Stimulated activated CD4-positive, alpha-beta T cell treated with anti-CD3 and anti-CD28 coated beads, TNF-alpha, amount 100 ng/mL, for 24 hours (primary cell): ENCODE measurements around the gene ULK1.

Experiments
- DNase-seq, 3 experiments: peaks; one replicate each; pipeline ENCODE4 v3.0.0-alpha.2; 2020; ENCODE audit warnings: low read depth in 3 of 3

The ULK1 gene

DNA sequence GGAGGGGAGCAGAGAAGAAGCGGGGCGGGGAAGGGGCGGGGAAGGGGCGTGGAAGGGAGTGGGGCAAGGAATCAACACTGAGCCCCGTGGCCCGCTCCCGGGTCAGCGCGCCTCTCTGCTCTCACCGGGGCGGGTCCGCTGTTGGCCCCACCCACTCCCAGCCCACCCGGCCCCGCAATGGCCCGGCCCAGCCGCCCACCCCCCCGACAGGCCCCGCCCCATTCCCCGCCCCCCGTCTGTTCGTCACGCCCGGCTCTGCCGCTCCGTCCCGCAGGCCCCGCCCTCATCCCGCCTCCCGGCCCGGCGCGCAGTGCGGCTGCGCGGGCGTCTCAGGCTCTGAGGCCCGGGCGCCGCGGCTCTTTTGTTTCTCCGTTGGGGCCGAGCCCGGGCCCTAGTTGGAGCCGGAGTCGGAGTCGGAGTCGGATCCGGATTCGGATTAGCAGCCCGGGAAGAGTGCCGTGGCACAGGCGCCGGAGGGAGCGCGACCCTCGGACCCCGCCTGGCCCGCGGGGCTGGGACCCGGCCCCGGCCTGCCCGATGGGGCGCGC is at the start of gene ULK1:
TSS of gene ULK1 (plus strand) at position 310 of the 548 bp plus-strand sequence. CDS start 380 bp downstream, outside the sequence.
- DNase-seq = peak; percentile 84 to 91 (median 85)

DNA sequence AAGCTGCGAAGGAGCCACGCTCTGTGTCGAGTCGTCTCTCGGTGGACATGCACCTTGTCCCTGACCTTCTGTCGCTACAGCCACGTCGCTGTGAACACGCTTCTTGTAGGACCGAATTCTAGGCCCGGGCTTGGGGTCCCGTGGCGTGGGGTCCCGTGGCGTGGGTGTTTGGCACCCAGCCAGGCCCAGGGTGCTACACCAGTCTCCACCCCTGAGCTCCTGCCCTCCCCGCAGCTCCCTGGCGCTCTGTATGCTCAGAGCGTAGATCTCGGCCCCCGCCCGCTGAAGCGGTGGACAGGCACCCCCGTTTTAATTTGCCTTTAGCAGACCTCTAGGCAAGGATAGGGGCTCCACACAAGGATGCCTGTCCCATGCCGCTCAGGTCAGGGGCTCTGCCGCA is 49.8 kb upstream of the ULK1 start:
- no peak for DNase-seq

DNA sequence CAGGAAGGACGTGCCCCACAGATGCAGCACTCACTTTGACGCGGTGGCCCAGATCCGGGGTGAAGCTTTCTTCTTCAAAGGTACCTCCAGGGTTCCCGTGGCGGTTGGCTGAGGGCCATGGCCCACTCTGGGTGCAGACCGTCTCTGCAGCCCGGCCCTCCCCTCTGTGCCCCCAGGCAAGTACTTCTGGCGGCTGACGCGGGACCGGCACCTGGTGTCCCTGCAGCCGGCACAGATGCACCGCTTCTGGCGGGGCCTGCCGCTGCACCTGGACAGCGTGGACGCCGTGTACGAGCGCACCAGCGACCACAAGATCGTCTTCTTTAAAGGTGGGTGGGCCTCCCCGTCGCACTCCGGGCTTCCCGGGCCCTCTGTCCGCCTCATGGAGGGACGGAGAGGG is 49.3 kb upstream of the ULK1 start:
- no peak for DNase-seq

DNA sequence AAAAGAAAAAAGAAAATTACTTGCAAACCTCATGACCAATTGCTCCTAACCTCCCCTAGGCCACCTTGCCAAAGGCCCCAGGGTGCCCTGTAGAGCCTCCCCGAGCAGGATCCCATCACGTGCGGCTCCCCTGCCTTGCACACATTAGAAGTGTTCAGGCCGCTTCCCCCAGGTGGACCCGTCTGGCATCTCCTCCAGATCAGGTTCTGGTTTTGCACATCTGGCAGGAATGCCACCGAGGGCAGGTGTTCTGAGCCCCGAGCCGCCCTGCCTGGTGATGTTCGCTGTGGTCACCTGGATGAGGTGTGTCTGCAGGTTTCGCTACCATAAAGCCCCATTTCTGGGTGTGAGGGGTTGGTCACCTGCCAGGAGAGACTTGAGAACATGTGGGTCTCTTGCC is 47.0 kb upstream of the ULK1 start:
- no peak for DNase-seq

DNA sequence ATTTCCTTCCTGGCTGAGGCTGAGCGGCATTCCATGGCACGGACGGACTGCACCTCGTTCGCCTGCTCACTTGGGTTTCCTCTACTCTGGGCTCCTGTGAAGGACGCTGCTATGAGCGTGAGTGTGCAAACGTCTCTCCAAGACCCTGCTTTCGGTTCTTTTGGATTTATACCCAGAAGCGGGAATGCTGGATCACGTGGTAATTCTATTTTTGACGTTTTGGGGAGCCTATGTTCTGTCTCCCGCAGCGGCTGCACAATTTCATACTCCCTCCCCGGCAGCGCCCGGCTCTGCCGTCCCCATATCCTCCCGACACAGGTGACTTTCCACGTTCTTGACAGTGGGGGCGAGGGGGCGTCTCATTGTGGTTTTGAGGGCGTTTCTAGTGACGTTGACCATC is 45.7 kb upstream of the ULK1 start:
- DNase-seq = no peak

DNA sequence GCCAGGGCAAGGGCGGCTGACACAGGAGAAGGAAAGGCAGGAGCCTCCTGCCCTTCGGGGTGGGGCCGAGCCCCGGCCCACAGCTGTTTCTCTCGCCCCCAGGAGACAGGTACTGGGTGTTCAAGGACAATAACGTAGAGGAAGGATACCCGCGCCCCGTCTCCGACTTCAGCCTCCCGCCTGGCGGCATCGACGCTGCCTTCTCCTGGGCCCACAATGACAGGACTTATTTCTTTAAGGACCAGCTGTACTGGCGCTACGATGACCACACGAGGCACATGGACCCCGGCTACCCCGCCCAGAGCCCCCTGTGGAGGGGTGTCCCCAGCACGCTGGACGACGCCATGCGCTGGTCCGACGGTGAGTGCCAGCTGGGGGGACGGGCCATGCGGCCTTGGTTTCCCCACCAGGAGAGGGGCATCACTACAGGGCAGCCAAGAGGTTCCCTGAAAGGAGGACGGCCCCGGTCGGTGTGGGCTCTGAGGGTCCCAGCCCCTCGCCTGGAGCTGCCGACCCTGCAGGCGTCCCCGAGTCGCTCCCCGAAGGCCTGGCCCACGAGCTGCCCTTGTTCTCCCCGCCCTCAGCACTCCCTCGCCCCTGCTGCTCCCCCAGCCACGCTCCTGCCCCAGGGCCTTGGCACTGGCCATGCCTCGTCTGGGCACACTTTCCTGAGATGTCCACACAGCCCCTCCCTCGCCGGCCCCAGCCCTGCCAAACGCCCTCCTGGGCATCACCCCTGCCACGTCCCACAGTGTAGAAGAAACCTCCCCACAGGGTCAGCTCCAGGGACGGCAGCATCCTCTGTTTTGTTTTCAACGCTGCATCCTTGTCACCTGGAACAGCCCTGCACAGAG is 44.5 kb upstream of the ULK1 start:
- no peak for DNase-seq

DNA sequence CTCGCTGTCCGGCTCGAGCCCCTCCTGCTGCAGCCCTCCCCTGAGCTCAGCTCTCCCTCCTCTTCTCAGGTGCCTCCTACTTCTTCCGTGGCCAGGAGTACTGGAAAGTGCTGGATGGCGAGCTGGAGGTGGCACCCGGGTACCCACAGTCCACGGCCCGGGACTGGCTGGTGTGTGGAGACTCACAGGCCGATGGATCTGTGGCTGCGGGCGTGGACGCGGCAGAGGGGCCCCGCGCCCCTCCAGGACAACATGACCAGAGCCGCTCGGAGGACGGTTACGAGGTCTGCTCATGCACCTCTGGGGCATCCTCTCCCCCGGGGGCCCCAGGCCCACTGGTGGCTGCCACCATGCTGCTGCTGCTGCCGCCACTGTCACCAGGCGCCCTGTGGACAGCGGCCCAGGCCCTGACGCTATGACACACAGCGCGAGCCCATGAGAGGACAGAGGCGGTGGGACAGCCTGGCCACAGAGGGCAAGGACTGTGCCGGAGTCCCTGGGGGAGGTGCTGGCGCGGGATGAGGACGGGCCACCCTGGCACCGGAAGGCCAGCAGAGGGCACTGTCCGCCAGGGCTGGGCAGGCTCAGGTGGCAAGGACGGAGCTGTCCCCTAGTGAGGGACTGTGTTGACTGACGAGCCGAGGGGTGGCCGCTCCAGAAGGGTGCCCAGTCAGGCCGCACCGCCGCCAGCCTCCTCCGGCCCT is 43.4 kb upstream of the ULK1 start:
- DNase-seq = peak in 1 of 3 experiments; percentile 18

DNA sequence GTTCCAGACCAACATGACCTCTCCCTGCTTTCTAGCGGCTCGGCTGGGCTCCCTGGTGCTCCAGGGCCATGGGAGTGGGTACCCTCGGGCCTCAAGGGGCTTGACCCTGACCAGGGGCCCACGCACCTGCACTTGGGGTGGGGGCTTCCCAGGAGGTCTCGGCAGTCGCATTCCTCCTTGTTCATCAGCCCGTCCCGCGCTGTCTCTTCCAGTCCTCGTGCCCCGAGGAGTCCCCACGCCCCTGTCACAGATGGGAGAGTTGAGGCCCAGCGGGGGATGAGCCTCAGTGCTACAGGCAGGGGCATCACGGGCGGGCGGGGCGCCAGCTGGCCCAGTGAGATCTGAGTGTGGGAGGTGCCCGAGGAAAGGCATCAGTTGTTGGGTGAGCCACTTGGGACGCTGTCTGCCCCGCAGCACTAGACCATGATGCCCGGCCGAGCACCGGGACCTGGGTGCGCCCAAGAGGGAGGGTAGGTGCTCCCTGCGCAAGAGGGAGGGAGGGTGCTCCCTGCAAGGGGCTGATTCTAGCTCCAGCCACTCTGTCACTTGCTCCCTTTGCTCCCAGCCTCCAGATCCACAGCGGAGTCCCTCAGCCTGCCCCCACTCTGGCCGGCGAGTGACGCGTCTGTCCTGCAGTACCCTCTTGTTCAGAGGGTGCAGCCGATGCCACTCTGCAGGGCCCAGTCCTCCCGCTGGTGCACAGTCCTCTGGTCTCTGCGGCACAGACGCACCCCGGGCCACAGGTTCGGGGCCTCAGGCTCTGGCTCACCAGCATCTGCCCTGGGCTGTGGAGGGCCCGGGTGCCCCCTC is 42.5 kb upstream of the ULK1 start:
- DNase-seq = no peak

DNA sequence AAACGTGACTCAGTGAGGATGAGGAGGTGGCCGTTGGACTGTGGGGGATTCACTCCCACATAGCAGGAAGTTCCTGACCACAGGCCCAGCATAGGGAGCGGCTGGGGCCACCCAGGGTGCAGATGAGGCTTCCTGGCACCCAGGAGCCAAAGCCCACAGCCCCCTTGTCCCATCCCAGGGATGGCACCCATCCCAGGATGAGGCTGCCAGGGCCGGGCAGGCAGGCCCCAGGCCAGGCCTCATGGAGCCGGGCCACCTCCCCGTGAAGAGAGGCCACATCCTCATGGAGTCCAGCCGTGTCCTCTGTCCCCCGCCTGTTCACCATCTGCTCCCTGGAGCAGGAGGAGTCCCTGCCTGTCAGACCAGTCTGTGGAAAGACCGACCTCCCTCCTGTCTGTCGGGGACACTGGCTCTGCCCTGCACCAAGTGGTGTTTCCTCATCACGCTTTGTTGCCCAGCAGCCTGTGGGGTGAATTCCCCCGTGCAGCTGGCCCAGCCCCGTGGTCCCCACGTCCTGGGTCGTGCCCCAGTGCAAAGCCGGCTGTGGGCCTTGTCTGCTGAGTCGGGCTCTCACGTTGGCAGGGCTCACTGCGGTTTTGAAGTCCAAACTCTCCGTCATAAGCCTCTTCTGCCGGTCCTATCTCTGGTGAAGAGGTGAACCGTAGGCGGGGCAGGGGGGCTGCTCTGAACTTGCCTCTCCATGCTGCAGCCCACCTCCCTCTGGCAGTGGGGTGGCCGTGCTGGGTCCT is 41.7 kb upstream of the ULK1 start:
- DNase-seq = no peak

DNA sequence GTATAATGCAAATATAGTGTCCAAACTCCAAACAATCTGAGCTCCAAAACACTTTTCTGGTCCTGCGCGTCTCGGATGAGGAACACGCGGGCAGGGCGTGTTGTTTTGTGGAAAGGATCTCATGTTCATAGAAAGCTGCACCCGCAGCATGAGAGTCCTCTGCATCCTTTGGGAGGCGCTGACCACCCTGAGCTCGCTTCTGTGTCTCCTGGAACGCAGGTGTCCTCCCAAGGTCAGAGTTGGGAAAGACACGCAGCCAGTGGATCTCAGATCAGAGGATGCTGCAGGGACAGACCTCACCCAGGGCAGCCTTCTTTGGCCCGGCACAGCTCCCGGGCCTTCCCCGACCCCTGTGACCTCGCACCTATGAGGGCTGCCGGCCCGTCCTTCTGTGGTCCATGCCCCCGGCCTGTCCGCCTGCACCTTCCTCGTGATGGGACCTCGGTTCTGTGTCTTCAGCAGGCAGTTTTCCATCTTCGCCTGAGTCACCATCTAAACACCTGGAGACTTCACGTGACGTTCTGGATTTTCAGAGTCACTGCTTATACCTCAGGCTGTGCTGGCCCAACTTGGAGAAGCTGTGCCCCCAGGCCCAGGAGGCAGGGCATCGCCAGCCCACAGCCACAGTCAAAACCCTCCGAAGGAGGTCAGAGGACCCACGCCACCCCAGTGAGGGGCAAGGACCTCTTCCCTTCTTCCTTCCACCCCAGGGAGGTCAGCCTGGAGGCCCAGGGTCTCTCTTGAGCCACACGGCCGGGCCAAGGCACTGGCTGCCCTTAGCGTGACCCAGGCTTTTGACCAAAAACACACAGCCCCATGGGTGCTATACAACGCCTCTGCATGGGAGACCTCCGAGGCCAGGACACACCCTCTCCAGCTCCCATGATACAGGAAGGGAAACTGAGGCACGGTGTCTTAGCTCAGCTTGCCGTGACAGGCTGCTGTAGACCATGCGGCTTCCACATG is 40.3 kb upstream of the ULK1 start:
- no peak for DNase-seq

DNA sequence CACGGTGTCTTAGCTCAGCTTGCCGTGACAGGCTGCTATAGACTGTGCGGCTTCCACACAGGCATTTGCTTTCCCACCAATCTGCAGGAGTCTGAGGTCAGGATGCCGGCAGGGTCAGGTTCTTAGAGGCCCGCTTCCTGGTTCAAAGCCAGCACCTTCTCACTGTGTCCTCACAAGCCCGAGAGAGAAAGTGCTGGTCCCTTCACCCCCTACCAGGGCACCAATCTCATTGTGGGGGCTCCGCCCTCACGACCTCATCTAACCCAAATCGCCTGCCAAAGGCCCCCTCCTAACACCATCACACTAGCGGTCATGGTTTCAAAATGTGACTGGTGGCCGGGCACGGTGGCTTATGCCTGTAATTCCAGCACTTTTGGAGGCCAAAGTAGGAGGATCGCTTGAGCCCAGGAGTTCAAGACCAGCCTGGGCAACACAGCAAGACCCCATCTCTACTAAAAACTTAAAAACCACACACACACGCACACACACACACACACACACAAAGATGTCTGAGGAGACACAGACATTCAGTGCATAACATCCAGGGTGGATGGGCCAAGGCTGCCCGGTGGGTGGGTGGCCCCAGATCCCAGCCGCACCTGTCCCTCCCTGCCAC is 39.5 kb upstream of the ULK1 start:
- no peak for DNase-seq

DNA sequence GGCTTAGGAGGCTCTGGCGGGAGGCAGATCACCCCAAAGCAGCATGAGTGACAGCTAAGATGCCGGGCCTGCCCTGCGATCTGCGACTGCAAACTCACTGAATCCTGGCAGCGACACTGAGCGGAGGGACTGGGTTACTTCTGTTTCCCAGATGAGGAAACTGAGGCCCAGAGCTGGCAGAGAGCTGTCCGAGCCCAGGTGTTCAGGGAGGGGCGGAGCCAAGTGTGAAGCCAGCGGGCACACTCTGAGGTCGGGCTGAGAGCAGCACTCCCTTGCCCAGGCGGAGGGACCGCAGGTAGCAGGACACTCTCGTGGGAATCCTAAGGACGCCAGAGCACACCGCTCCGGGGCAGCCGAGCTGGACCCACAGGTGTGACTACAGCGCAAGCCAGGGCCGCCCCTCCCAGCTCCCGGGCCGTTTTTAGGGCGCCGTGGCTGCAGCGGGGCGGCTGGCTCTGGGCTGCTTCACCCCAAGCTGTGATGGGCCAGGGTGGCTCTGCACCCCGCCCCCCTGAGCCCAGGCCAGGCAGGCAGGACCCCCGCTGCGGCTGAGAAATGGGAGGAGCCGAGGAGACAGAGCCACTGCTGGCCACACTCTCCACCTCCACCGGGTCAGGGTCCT is 38.8 kb upstream of the ULK1 start:
- no peak for DNase-seq

DNA sequence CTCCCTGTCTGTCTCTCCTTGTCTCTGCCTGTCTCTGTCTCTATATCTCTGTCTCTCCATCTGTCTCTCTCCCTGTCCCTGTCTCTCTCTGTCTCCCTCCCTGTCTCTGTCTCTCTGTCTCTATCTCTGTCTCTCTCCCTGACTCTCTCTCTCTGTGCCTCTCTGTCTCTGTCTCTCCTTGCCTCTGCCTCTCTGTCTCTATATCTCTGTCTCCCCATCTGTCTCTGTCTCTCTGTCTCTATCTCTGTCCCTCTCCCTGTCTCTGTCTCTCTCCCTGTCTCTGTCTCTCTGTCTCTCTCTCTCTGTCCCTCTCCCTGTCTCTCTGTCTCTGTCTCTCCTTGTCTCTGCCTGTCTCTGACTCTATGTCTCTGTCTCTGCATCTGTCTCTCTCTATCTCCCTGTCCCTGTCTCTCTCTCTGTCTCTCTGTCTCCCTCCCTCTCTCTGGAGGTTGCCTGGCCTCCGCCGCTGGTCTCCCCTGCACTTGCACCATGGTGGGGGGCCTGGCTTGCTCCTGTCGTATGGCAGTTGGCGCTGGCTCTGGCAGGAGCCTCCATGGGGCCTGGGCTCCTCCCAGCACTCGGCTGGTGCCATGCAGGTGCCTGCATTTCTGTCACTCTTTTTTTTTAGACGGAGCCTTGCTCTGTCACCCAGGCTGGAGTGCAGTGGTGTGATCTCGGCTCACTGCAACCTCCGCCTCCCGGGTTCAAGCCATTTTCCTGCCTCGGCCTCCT is 37.9 kb upstream of the ULK1 start:
- DNase-seq = no peak

DNA sequence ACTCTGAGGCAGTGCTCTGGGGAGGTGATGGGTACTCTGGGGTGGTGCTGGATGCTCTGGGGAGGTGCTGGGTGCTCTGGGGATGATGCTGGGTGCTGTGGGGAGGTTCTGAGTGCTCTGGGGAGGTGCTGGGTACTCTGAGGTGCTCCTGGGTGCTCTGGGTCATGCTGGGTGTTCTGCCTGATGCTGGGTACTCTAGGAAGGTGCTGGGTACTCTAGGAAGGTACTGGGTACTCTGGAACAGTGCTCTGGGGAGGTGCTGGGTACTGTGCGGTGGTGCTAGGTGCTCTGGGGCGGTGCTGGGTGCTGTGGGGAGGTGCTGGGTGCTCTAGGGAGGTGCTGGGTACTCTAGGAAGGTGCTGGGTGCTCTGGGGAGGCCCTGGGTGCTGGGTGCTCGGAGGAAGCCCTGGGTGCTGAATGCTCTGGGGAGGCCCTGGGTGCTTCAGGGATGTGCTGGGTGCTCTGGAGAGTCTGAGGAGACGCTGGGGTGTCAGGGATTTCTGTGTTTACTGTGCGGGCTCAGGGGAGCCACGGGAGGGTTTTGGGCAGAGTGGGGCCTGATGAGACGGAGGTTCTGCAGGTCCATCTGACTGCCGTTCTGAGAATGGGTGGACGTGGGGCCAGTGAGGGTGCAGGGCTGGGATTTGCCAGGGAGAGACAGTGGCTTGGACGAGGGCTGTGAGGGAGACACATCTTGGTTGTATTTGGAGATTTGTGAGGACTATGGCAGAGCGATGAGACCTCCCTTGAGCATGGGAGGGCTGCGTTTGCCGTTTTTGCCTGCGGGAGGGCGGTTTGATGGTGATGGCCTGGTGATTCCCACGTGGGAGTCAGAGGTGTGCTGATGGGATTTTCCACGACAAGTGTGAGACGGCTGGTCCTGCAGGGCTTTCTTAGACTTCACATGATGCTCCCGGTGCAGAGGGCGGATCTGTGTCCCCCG is 36.2 kb upstream of the ULK1 start:
- no peak for DNase-seq

DNA sequence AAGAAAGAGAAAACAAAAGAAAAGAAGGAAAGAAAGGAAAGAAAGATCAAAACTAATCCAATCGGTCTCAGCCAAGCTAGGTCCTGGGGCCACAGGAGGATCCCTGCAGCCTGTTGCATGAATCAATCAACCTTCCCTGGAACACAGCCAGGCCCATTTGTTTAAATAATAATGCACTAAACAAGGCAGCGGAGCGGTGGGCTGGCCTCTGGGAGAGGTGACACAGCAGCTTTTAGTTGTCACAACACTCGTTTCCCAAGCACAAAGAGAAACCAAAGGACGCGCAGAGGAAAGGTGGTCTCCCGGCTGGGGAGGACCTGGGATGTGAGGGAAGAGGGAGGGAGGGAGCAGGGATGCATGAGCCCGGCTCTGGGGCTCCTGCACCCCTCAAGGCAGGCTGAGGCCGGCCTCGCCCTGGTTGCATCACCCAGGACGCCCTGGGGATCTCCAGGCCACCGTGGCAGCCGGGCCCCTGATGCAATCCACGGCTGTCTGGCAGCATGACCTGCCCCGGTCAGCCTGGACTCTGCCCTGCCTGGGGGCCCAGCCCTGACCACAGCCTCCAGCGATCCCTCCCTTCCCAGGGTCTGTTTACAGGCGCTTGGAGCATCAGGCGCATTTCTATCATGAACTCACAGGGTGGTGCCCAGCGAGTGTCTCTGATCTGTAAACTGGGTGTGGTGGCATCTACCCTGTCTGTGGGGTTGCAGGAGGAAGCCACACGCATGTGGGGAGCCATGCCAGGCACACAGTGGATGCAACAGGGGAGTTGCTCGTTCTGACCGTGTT is 33.8 kb upstream of the ULK1 start:
- DNase-seq = no peak

DNA sequence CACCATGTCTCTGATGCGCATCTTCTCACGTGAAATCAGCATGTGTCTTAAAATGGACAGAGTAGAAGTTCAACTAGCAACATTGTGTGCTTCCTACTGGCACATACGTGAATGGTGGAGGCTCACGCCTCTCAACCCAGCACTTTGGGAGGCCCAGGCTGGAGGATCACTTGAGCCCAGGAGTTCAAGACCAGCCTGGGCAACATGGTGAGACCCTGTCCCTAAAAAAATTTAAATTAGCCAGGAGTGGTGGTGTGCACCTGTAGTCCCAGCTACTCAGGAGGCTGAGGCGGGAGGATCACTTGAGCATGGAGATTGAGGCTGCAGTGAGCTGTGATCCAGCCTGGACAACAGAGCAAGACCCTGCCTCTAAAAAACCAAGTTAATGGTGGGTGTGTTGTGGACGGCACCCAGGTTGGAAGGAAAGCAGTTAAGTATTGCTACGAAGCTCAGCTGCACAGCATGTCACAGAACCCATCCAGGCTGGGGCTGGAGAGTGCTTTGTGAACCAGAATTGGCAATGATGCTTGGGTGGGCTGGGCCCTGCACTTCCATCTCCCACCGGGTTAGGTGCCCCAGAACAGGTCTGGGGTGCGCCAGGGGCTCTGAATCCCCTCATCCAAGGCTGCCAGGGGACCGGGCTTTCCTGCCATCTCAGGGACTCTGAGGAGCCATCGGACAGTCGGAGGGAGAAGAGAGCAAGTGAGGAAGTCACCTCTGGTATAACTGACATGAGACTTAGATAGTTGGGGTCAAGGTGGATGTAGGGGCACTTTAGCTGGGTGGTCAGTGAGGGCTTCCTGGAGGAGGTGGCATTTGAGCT is 33.0 kb upstream of the ULK1 start:
- DNase-seq = no peak
